Gastroesophageal sphincter (tissue), 3 donors: ENCODE measurements around the gene ABR.

Source experiments
- POLR2AphosphoS5 ChIP-seq: sonication (generic); formaldehyde crosslinking; IDR thresholded peaks from one replicate; pipeline ENCODE4 v1.6.1; 2017; ENCODE audit warnings: antibody characterized with exemption
- TF ChIP-seq, protein P1 (sequence below), 4 experiments: fragments of 200-600 bp in 2 of 4; fragments of 450-650 bp in 2 of 4; sonication (generic) in 1 of 4; IDR thresholded peaks; one replicate each; pipeline ENCODE4 v1.5.1; 2017 to 2019; ENCODE audit warnings: antibody characterized with exemption in 4 of 4, mild to moderate bottlenecking in 2 of 4, moderate library complexity in 2 of 4

DNA sequence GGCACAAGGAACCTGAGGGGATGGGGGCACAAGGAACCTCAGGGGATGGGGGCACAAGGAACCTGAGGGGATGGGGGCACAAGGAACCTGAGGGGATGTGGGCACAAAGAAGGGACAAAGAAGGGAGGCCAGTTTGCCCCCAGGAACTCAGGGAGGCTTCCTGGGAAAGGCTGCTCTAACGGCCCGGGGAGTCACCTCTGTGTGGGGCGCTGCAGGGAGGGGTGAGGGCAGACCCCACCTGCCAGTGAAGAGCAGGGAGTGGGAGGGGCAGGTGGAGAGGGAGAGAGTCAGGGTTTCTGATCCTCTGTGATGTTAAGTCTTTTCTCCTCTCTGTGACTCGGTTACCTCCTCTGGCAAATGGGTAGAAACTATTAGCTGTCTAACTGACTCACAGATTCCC, 125.1 kb downstream of the ABR start:
- TF ChIP-seq, protein P1, sequence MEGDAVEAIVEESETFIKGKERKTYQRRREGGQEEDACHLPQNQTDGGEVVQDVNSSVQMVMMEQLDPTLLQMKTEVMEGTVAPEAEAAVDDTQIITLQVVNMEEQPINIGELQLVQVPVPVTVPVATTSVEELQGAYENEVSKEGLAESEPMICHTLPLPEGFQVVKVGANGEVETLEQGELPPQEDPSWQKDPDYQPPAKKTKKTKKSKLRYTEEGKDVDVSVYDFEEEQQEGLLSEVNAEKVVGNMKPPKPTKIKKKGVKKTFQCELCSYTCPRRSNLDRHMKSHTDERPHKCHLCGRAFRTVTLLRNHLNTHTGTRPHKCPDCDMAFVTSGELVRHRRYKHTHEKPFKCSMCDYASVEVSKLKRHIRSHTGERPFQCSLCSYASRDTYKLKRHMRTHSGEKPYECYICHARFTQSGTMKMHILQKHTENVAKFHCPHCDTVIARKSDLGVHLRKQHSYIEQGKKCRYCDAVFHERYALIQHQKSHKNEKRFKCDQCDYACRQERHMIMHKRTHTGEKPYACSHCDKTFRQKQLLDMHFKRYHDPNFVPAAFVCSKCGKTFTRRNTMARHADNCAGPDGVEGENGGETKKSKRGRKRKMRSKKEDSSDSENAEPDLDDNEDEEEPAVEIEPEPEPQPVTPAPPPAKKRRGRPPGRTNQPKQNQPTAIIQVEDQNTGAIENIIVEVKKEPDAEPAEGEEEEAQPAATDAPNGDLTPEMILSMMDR (IDR thresholded peaks at IDR 0.05), result no peak
- TF ChIP-seq POLR2AphosphoS5, result no peak
